ENCODE data around the gene OR51D1.

DNA sequence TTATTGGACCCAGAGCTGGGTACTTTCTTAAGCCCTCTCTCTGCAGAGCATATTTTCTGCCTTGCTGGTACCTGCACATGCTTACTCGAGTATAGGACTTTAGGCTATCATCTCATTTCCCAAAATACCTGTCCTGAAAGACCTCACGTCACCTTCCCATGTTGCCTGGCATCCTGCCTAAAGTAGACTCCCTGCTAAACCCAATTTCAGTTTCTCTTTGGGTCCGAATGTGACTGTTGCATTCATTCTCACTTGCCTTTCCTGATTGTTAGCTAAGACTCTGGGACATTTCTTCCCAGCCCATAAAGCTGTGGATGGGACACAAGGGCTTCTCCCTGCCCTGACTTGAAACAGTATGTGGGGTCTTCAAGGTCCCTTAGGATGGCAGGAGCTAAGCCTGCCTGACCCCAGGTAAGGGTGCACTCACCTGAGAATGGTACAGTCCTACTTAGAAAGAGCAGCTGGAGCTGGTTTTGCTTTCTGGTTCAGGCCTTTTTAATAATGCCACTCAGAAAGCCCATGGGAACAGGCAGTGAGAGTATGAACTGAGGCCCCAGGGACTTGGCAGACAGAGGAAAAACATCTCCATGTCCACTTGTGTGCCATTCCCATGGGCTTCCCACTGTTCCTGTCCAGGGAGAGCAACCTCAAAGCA is 47.5 kb downstream of the OR51D1 start:
- TF ChIP-seq, protein P1, sequence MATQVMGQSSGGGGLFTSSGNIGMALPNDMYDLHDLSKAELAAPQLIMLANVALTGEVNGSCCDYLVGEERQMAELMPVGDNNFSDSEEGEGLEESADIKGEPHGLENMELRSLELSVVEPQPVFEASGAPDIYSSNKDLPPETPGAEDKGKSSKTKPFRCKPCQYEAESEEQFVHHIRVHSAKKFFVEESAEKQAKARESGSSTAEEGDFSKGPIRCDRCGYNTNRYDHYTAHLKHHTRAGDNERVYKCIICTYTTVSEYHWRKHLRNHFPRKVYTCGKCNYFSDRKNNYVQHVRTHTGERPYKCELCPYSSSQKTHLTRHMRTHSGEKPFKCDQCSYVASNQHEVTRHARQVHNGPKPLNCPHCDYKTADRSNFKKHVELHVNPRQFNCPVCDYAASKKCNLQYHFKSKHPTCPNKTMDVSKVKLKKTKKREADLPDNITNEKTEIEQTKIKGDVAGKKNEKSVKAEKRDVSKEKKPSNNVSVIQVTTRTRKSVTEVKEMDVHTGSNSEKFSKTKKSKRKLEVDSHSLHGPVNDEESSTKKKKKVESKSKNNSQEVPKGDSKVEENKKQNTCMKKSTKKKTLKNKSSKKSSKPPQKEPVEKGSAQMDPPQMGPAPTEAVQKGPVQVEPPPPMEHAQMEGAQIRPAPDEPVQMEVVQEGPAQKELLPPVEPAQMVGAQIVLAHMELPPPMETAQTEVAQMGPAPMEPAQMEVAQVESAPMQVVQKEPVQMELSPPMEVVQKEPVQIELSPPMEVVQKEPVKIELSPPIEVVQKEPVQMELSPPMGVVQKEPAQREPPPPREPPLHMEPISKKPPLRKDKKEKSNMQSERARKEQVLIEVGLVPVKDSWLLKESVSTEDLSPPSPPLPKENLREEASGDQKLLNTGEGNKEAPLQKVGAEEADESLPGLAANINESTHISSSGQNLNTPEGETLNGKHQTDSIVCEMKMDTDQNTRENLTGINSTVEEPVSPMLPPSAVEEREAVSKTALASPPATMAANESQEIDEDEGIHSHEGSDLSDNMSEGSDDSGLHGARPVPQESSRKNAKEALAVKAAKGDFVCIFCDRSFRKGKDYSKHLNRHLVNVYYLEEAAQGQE (IDR thresholded peaks at IDR 0.05; ENCODE audit: insufficient read depth in 1 of 2, low read depth in 2 of 2, low read length in 2 of 2): no peak
- TF ChIP-seq FOXP2 (optimal IDR thresholded peaks at IDR 0.05; ENCODE audit: borderline replicate concordance, extremely low read depth, extremely low read length, insufficient read depth) (no peak), POLR2AphosphoS5 (IDR thresholded peaks at IDR 0.05; ENCODE audit: low read depth, low read length) (no peak), SIN3A (IDR thresholded peaks at IDR 0.05; ENCODE audit: borderline replicate concordance, insufficient read depth, low read length) (no peak)

Data from PFSK-1 (cell line).